Measurements from ENCODE around the gene METTL22. TPM values are rescaled to one million over a fixed set of nuclear protein-coding genes. Genes with fewer than 3 reads are reported as not detected.
"Not testable (repeated sequence)": the region's sequence is repeated elsewhere in the genome, so short reads cannot be mapped to it uniquely, and the experiment has no call there.

The METTL22 gene
- polyA plus RNA-seq, 1 of the 3 experiments (the other 2 are of a cell fraction): 38.3 TPM

GRCh38 chr16:8651958-8652357, 30.5 kb downstream of the METTL22 start:
- peaks cover 9 to 10% of the 10 kb centered on the region in 2 experiments for H3K36me3 ChIP-seq (replicated peaks in 1 of 2; ENCODE audit: control insufficient read depth in 1 of 2, insufficient read depth in 2 of 2, low read length in 1 of 2)
- H3K4me3 ChIP-seq (ENCODE audit: low read depth in 2 of 2, low read length in 1 of 2); H3K9me3 ChIP-seq; H3K4me1 ChIP-seq (ENCODE audit: control insufficient read depth in 1 of 2, insufficient read depth in 2 of 2, low read depth in 1 of 2, low read length in 1 of 2); H3K27me3 ChIP-seq (ENCODE audit: insufficient read depth); POLR2A ChIA-PET; H3K9ac ChIP-seq; H4K20me1 ChIP-seq (ENCODE audit: insufficient read depth); H2AFZ ChIP-seq (ENCODE audit: low read depth); H3F3A ChIP-seq (replicated peaks; ENCODE audit: insufficient read depth); H3K9me2 ChIP-seq; H3K27ac ChIP-seq (ENCODE audit: low read depth in 2 of 2, low read length in 1 of 2); H3K4me2 ChIP-seq; H3K79me2 ChIP-seq (ENCODE audit: insufficient read depth): not testable (repeated sequence)
- peak; percentile 12; the same call in 1 of the 2 replicates for TF ChIP-seq SMC3 (IDR thresholded peaks at IDR 0.05; ENCODE audit: low read depth, low read length)
- TF ChIP-seq RAD21 (IDR thresholded peaks at IDR 0.05; ENCODE audit: low read length): peak; percentile 45
- TF ChIP-seq CTCF (IDR thresholded peaks at IDR 0.05): peak; percentile 48
- peak; percentile 62 for DNase-seq
- 82% methylated on average over 6 of the region's 7 CpGs for WGBS (ENCODE audit: low lambda C conversion rate)
- CTCF ChIA-PET: interaction anchor here (0.6 to 15.9 kb wide), 13 partner anchors 9 to 262 kb away, joined by 3 to 175 read pairs (median 4); partner anchors contain the start of genes ABAT, LITAFD, PMM2 and TMEM186

GRCh38 chr16:8655184-8655717, 33.8 kb downstream of the METTL22 start:
- H3K36me3 ChIP-seq (replicated peaks in 1 of 2; ENCODE audit: control insufficient read depth in 1 of 2, insufficient read depth in 2 of 2, low read length in 1 of 2): no peaks in the 10 kb centered on the region
- H3K27ac ChIP-seq (ENCODE audit: low read depth in 2 of 2, low read length in 1 of 2): no peak overlapping the region
- H3K27me3 ChIP-seq (ENCODE audit: insufficient read depth): no peaks in the 10 kb centered on the region
- peaks cover 0 to 3% of the 10 kb centered on the region in 2 experiments; a peak in 1 of 4 replicates for H3K4me1 ChIP-seq (ENCODE audit: control insufficient read depth in 1 of 2, insufficient read depth in 2 of 2, low read depth in 1 of 2, low read length in 1 of 2)
- H3K4me3 ChIP-seq (ENCODE audit: low read depth in 2 of 2, low read length in 1 of 2): no peak overlapping the region
- H3K79me2 ChIP-seq (ENCODE audit: insufficient read depth): no peaks in the 10 kb centered on the region
- POLR2A ChIA-PET: no interaction called here
- H3K9me2 ChIP-seq: no peaks in the 10 kb centered on the region
- no peaks in the 10 kb centered on the region for H3K9me3 ChIP-seq
- H4K20me1 ChIP-seq (ENCODE audit: insufficient read depth): no peaks in the 10 kb centered on the region
- H3K4me2 ChIP-seq: no peak overlapping the region
- no peak overlapping the region for H3K9ac ChIP-seq
- TF ChIP-seq SMC3 (IDR thresholded peaks at IDR 0.05; ENCODE audit: low read depth, low read length): 0 out of 2 replicates have a peak, but pooled peaks have one; percentile 28
- TF ChIP-seq NRF1 (IDR thresholded peaks at IDR 0.05; ENCODE audit: low read depth, low read length): no peak
- peak; percentile 38 for TF ChIP-seq CTCF (IDR thresholded peaks at IDR 0.05)
- TF ChIP-seq FOXM1 (IDR thresholded peaks at IDR 0.05; ENCODE audit: low read depth): no peak
- TF ChIP-seq JUND (IDR thresholded peaks at IDR 0.05): no peak
- peak; percentile 36 for TF ChIP-seq RAD21 (IDR thresholded peaks at IDR 0.05; ENCODE audit: low read length)
- no peak for TF ChIP-seq FOXJ3 (CRISPR knock-in tag; IDR thresholded peaks at IDR 0.05)
- no peak for TF ChIP-seq TAF1 (IDR thresholded peaks at IDR 0.05; ENCODE audit: borderline replicate concordance, low read depth, low read length)
- TF ChIP-seq MEF2A (IDR thresholded peaks at IDR 0.05; ENCODE audit: borderline replicate concordance, low read depth): no peak
- H2AFZ ChIP-seq (ENCODE audit: low read depth): no peak overlapping the region
- no peak for DNase-seq
- CTCF ChIA-PET: interaction anchor here (0.6 to 15.9 kb wide), 8 partner anchors 8 to 1541 kb away, joined by 3 to 175 read pairs (median 5); no protein-coding TSS in a partner anchor
- 64% methylated on average over 1 of the region's 1 CpG for WGBS (ENCODE audit: low lambda C conversion rate)
- no peaks in the 10 kb centered on the region for H3F3A ChIP-seq (replicated peaks; ENCODE audit: insufficient read depth)
